GM19324 (cell line): ENCODE data around the gene BNIP2.
A peak's percentile ranks its signal among the peaks of the same experiment; 100 is the strongest.
"Not testable (repeated sequence)": the region's sequence is repeated elsewhere in the genome, so short reads cannot be mapped to it uniquely, and the experiment has no call there.

Experiments
- ATAC-seq: cut with Tn5 transposase; IDR thresholded peaks from one replicate; pipeline ENCODE4 v1.9.1; 2021; ENCODE audit warnings: mild to moderate bottlenecking, moderate library complexity; ENCODE audit not compliant: unreplicated experiment, low FRiP score

The BNIP2 gene

GRCh38 chr15:59689626-59690236 lies 611 bp upstream of the BNIP2 start:
- no peak for ATAC-seq

DNA sequence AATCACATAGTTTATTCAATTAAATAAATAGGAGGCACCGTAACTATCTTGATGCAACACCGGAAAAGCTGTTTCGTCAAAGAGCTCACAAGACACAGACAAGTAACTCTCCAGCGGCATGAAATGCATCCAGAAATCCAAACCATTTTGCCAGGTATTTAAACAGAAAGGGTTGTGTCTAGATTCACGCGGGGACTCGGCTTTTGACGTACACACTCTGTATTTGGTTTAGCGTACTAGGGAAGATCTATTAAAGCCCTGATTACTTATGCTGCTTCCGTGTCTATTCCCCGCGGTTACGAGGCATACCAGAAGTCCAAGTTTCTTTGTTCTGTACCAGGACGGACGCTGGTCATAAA lies 718 bp downstream of the BNIP2 start:
- no peak for ATAC-seq

DNA sequence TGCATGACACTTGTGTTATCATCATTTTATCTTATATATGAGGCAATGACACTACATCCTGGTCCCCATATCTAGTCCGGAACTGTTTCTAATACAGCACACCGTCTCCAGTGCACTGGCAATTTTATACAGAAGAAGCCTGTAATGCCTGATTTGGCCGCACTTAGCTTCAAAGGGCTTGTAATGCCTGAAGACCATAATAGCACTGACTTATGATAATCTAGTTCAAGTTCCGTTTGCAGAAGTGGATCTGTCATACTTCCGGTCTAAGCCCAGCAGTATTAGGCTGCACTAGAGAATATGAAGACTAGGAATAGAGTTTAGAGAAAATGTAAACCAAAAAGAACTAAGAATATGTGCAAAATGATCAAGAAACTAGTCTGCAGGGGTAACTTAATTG lies 1.3 kb downstream of the BNIP2 start:
- no peak for ATAC-seq

DNA sequence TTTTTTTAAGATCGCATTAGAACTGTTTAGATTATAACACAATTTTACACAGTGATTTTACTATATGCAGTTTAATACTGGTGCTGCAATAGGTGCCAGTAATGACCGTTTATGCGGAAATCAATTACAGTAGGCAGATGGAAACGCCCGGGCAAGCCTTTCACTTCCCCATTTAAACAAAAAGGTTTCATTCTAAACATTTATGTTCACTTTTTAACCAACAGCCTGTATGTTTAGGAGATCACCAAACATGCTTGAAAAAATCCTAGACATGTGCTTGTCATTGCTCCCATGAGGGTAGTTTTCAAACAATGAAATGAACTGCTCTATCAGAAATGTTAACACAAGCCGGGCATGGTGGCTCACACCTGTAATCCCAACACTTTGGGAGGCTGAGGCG lies 2.7 kb downstream of the BNIP2 start:
- ATAC-seq, result no peak

GRCh38 chr15:59685737-59686297 lies 3.3 kb downstream of the BNIP2 start:
- no peak for ATAC-seq

GRCh38 chr15:59680870-59681269 lies 8.2 kb downstream of the BNIP2 start:
- ATAC-seq, result no peak

DNA sequence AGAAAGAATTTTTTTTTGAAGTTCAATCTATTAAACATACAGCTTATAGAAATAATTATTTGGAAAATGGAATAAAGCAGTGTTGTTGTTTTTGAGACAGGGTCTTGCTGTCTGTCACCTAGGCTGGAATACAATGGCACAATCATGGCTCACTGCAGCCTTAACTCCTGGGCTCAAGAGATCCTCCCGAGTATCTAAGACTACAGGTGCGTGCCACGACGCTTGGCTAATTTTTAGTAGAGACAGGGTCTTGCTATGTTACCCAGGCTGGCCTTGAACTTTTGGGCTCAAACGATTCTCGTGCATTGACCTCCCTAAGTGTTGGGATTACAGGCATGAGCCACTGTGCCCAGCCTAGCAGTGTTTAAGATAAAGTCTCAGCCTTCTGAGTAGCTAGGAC lies 8.8 kb downstream of the BNIP2 start:
- ATAC-seq, result no peak

GRCh38 chr15:59678620-59679019 lies 10.5 kb downstream of the BNIP2 start:
- no peak for ATAC-seq

DNA sequence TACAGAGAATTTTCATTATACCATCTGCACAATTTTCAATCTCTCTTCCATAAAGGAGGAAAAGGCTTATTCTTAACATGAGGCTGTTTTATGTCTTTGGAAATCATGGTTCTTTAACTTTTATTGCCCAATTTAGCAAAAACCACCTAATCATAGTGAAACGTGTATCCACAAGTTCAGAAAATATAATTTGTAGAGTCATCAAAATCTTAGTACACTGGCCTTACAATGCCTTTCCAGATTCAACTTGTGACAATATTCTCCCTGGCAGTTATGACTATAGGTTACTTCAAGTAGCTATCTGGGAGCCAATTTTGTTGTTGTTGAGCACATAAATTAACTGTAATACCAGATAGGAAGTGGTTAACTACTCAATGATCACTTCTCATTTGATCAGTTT lies 10.9 kb downstream of the BNIP2 start:
- ATAC-seq, result no peak

DNA sequence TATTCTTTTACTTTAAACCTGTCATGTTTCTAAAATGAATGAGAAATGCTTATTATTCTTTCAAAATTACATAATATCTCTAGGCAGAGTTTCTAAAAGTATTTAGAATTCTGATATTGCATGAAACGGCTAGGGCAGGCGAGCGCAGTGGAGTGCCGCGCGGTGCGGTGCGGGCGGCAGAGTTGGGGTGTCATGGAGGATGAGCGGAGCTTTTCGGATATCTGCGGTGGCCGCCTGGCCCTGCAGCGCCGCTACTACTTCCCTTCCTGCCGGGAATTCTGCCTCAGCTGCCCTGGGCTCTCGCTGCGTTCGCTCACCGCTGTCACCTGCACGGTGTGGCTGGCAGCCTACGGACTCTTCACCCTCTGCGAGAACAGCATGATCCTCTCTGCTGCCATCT lies 12.6 kb downstream of the BNIP2 start:
- no peak for ATAC-seq

DNA sequence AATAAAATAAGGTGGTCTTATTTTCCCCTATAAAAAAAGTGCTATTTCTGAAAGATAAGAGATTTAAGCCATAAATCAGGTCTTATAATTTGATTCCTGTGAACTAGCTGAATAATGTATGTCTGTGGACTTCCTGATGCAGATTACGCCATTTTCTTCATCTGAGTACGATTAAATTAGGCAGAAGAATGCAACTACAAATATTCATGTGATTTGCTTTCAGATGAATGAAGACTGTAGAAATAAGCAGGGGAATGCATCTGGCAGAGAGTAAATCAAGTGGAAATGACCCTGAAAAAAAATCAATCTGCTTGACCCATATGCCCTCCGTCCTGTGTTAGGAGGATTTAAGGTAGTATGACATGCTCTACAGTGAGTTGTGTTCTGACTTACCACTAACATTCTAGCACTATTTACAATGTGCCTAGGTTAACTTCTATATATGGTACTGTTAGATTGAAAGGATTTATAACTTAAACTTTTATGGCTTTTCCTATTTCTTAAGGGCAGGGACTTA lies 14.7 kb downstream of the BNIP2 start:
- ATAC-seq, result no peak

GRCh38 chr15:59668556-59668955 lies 20.6 kb downstream of the BNIP2 start:
- no peak for ATAC-seq

DNA sequence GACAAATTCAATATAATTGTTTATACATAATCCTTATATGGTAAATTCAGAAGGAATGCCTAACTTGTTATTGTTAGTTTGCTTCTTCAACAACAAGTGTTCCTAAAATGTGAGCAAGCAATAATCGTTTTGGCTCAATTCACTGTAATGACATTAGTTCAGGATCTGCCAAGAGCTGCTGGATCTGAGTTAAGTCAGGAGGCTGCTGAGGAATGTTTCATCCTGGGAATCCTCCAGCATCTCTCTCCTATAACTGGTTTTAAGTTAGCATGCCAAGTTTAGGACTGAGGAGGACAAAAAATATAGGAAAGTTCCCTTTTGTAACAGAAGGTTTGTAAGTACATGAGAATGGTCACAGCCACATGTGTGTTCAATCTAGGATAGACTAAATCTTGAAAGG lies 26.9 kb downstream of the BNIP2 start:
- no peak for ATAC-seq

- no peak for ATAC-seq
Observed at GRCh38 chr15:59659366-59659765, 29.8 kb downstream of the BNIP2 start.

- peak; percentile 3 for ATAC-seq
Observed at GRCh38 chr15:59657635-59658125, 31.4 kb downstream of the BNIP2 start.

- ATAC-seq, result peak; percentile 97
Observed at GRCh38 chr15:59656897-59657634, 32.1 kb downstream of the BNIP2 start, which contains the start of gene GTF2A2. TSS of gene GTF2A2 (minus strand) at chr15:59657515. CDS start at chr15:59652277, 5,238 bp downstream.

- ATAC-seq, result no peak
Observed at GRCh38 chr15:59654046-59654445, 35.1 kb downstream of the BNIP2 start.

DNA sequence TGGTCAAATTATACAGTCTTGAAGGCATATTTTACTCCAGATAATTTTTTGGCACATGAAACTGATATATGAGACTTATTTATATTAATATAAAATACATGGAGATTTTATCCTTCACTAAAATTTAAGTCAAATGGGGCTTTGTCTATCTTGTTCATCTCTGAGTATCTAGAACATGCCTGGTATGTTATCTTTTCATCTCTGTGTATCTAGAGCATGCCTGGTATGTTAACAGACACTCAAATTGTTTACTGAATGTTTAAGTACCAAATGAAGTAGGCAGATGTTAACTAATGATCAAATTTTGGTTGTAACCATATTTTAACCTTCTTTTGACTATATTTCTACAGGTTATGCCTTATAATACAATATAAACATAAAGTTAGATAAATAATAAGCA lies 39.5 kb downstream of the BNIP2 start:
- ATAC-seq, result no peak

DNA sequence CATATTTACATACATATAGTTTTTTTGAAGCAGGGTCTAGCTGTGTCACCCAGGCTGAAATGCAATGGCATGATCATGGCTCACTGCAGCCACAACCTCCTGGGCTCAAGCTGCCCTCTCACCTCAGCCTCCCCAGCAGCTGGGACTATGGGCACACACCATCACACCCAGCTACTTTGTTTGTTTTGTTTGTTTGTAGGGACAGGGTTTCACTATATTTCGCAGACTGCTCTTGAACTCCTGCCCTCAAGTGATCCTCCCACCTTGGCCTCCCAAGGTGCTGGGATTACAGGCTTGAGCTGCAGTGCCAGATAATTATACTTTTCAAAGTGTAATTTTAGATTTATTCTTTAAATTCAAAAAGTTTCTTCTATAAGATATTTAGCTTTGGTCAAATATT lies 42.0 kb downstream of the BNIP2 start:
- ATAC-seq, result no peak

DNA sequence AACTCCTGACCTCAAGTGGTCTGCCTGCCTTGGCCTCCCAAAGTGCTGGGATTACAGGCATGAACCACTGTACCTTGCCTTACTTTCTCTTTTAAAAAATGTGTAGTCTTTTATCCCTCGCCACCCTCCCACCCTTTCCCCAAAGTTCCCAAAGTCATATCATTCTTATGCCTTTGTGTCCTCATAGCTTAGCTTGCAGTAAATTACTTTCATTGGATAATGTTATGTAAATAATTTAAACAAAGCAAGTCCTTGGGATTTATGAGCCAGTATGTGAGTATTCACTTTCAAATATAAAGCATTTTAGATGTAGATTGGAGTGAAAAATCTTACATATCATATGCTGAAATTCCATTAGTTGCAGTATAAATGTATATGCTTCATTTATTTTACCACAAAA lies 42.8 kb downstream of the BNIP2 start:
- no peak for ATAC-seq

DNA sequence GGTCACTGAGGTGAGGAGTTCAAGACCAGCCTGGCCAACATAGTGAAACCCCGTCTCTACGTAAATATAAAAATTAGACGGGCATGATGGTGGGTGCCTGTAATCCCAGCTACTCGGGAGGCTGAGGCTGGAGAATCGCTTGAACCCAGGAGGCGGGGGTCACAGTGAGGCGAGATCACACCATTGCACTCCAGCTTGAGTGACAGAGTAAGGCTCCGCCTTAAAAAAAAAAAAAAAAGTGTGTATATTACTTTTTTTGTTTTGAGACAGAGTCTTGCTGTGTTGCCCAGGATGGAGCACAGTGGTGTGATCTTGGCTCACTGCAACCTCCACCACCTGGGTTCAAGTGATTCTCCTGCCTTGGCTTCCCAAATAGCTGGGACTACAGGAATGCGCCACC lies 43.3 kb downstream of the BNIP2 start:
- not testable (repeated sequence) for ATAC-seq

GRCh38 chr15:59644756-59645155 lies 44.4 kb downstream of the BNIP2 start:
- ATAC-seq, result no peak
